ENCODE measurements around the gene ADCY9.

The ADCY9 gene

GRCh38 chr16:3912897-3913296 is 203.3 kb downstream of the ADCY9 start:
- DNase-seq (ENCODE audit: low read depth, low spot score) = no peak

Measured in ELF-1 (cell line).